Gastroesophageal sphincter (tissue), 4 donors: Measurements from ENCODE around the gene DNAJC7. TPM values are rescaled to one million over a fixed set of nuclear protein-coding genes. Genes with fewer than 3 reads are reported as not detected.

Experiments used
- ATAC-seq: fragments of 150-250 bp; one replicate; pipeline ENCODE4 v1.9.1; 2016; ENCODE audit warnings: mild to moderate bottlenecking, moderate library complexity
- H3K27ac ChIP-seq, 4 donors: fragments of 200-600 bp; sonication (generic) in 3 of 4; 1 replicate in 3 of 4; 2 replicates in 1 of 4; pipeline ENCODE4 v1.5.1; 2016 to 2019
- H3K27me3 ChIP-seq: fragments of 200-600 bp; sonication (generic); one replicate; pipeline ENCODE4 v1.5.1; 2019
- H3K36me3 ChIP-seq, 2 donors: fragments of 200-600 bp; sonication (generic); one replicate each; pipeline ENCODE4 v1.5.1; 2019; ENCODE audit warnings: control low read depth in 1 of 2
- H3K4me1 ChIP-seq, 3 donors: fragments of 200-600 bp; sonication (generic); 1 replicate in 2 of 3; 2 replicates in 1 of 3; pipeline ENCODE4 v1.5.1; 2016 to 2019; ENCODE audit warnings: control low read depth in 2 of 3
- H3K4me3 ChIP-seq, 2 donors: fragments of 200-600 bp; sonication (generic); one replicate each; pipeline ENCODE4 v1.5.1; 2019; ENCODE audit warnings: mild to moderate bottlenecking in 1 of 2, moderate library complexity in 1 of 2
- H3K9me3 ChIP-seq, 3 donors: fragments of 200-600 bp; sonication (generic); one replicate each; pipeline ENCODE4 v1.5.1; 2017 to 2019; ENCODE audit warnings: control low read depth in 2 of 3
- EP300 ChIP-seq: sonication (generic); formaldehyde crosslinking; IDR thresholded peaks from one replicate; pipeline ENCODE4 v1.6.1; 2017; ENCODE audit warnings: antibody characterized with exemption, mild to moderate bottlenecking
- POLR2A ChIP-seq, 2 donors: fragments of 450-650 bp; IDR thresholded peaks; one replicate each; pipeline ENCODE4 v1.6.1; 2017; ENCODE audit warnings: antibody characterized with exemption in 2 of 2, mild to moderate bottlenecking in 2 of 2, moderate library complexity in 1 of 2
- POLR2AphosphoS5 ChIP-seq: sonication (generic); formaldehyde crosslinking; IDR thresholded peaks from one replicate; pipeline ENCODE4 v1.6.1; 2017; ENCODE audit warnings: antibody characterized with exemption
- WGBS, 2 donors: methylation state at CpG; one replicate each; pipeline ENCODE4 v1.1.5; 2018; ENCODE audit warnings: low coverage in 1 of 2; 5-methylcytosine and 5-hydroxymethylcytosine counted together
- total RNA-seq, 4 donors: library from RNA; depleted of rRNA; stranded (reverse); fragments of >200 nt; gene quantifications; one replicate each; pipeline ENCODE4 v1.1.0, GENCODE V29; 2016
- TF ChIP-seq, protein P1 (sequence below), 4 experiments: fragments of 200-600 bp in 2 of 4; fragments of 450-650 bp in 2 of 4; sonication (generic) in 1 of 4; IDR thresholded peaks; one replicate each; pipeline ENCODE4 v1.5.1; 2017 to 2019; ENCODE audit warnings: antibody characterized with exemption in 4 of 4, mild to moderate bottlenecking in 2 of 4, moderate library complexity in 2 of 4

Gene DNAJC7
- total RNA-seq, 4 donors from 2014 or later = 41.9 to 59.6 (median 54.4) TPM

DNA sequence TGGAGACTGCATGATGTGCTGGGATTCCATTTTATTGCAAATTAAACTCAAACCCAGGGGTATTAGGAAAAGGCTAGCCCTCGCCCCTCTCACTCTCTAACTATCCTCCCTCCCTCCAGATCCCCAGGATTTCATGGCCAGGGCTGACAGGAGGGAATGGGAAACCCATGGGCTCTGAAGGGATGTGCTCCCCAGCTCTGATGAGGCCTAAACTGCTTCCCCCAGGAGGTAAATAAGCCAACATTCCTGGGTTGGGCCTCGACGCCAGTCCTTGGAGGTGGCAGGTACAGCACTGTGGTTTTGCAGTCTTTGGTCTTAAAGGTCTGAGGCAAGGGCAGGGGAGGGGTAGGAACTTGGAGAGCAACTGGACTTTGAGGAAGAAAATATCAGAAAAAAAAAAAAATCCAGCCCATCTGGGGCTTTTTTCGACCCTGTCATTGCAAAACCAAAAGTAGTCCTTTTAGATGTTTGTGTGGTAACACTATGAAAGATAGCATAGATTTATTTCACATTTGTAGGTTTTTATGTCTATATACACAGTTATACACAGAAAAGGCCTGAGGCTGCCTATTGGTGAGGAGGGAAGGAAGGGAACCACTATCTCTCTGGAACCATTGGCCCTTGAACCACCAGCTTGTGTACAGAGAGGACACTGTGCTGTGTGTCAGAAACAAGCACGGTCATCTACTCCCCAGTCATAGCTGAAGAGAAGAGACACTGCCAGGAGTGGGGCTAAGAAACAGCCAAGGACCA is 21.2 kb upstream of the DNAJC7 start:
- ATAC-seq = no peak
- Histone ChIP-seq H3K36me3 (no peaks in the 10 kb centered on the region), H3K27me3 (peaks cover 53% of the 10 kb centered on the region), H3K27ac (no peak overlapping the region), H3K4me1 (peaks cover 0 to 6% (median 0%) of the 10 kb centered on the region in 3 donors), H3K9me3 (no peaks in the 10 kb centered on the region), H3K4me3 (no peak overlapping the region)
- TF ChIP-seq EP300 (no peak), POLR2AphosphoS5 (no peak), POLR2A (IDR thresholded peaks at IDR 0.05) (no peak)
- WGBS, 2 donors = 83 to 100% methylated on average over 1 to 2 of the region's 5 CpGs

DNA sequence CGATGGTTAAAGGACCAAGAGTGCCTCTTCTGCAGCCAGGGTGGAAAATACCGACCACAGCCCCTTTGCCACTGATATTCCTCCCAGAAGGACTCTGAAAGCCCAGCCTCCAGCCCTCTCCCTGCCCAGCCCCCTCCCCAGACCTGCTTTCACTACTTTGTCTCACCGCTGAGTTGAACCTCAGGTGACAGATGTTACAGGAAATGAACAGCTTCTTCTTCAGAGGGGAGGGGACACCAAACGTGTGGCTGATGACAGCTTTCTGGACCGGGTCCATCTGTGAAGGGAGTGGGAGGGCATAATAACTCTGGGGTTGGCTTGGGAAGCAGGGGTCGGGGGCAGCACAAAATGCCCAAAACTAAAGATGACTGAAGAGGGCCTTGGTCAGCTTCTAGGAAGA is 16.8 kb upstream of the DNAJC7 start:
- no peak for ATAC-seq
- Histone ChIP-seq H3K4me1 (no peaks in the 10 kb centered on the region), H3K27ac (no peak overlapping the region), H3K9me3 (no peaks in the 10 kb centered on the region), H3K4me3 (no peak overlapping the region), H3K27me3 (peaks cover 65% of the 10 kb centered on the region), H3K36me3 (no peaks in the 10 kb centered on the region)
- TF ChIP-seq EP300 (no peak), POLR2A (IDR thresholded peaks at IDR 0.05) (no peak), POLR2AphosphoS5 (no peak)
- TF ChIP-seq, protein P1, sequence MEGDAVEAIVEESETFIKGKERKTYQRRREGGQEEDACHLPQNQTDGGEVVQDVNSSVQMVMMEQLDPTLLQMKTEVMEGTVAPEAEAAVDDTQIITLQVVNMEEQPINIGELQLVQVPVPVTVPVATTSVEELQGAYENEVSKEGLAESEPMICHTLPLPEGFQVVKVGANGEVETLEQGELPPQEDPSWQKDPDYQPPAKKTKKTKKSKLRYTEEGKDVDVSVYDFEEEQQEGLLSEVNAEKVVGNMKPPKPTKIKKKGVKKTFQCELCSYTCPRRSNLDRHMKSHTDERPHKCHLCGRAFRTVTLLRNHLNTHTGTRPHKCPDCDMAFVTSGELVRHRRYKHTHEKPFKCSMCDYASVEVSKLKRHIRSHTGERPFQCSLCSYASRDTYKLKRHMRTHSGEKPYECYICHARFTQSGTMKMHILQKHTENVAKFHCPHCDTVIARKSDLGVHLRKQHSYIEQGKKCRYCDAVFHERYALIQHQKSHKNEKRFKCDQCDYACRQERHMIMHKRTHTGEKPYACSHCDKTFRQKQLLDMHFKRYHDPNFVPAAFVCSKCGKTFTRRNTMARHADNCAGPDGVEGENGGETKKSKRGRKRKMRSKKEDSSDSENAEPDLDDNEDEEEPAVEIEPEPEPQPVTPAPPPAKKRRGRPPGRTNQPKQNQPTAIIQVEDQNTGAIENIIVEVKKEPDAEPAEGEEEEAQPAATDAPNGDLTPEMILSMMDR (IDR thresholded peaks at IDR 0.05) = no peak
- 0 to 20% methylated on average over 1 to 3 of the region's 6 CpGs for WGBS, 2 donors

DNA sequence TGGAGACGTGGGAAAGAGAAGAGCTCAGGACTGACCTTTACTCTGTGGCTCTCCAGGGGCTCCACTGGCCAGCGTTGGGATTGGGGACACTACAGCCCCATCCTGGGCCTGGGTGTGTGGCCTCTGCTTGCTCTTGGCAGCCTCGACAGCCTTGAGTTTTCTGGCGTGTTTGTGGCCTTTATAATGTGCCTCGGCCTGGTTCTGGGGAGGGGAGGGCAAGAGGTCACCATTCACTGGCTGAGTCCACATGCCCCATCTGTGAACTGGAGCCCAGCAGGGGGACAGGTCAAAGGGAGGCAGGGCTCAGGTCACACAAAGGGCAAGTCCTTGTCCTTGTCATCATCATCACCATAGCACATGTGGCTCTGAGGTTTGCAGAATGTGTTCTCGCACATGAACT is 14.3 kb upstream of the DNAJC7 start:
- Histone ChIP-seq H3K4me3 (no peak overlapping the region), H3K9me3 (no peaks in the 10 kb centered on the region), H3K36me3 (no peaks in the 10 kb centered on the region), H3K27ac (no peak overlapping the region), H3K4me1 (no peaks in the 10 kb centered on the region), H3K27me3 (peaks cover 66% of the 10 kb centered on the region)
- no peak for ATAC-seq
- 40 to 58% methylated on average over 3 to 5 of the region's 6 CpGs for WGBS, 2 donors
- TF ChIP-seq EP300 (no peak), POLR2A (IDR thresholded peaks at IDR 0.05) (no peak), POLR2AphosphoS5 (no peak)
- TF ChIP-seq, protein P1 (IDR thresholded peaks at IDR 0.05) = no peak

DNA sequence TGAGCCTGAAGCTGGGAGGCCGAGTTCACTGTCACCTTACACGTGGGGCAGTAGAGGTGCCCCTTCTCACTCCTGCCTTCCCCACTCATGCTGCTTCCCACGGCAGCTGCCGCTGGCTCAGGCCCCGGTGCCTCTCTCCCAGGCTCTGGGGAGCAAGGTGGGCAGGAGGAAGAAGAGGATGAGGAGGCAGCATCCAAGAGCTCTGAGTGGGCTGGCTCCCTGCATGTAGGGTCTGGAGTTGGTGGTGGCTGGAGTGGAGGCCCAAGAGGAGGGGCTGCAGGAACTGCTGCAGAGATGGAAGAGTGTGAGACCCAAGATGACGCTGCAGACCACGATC is 11.5 kb upstream of the DNAJC7 start:
- 63% methylated on average over 2 of the region's 7 CpGs; no CpG with 5 or more reads in 1 of the 2 donors for WGBS, 2 donors
- Histone ChIP-seq H3K4me3 (no peak overlapping the region), H3K27me3 (peaks cover 52% of the 10 kb centered on the region), H3K9me3 (no peaks in the 10 kb centered on the region), H3K27ac (no peak overlapping the region), H3K36me3 (peaks cover 0 to 8% of the 10 kb centered on the region in 2 donors), H3K4me1 (peaks cover 0 to 18% (median 11%) of the 10 kb centered on the region in 3 donors)
- no peak for ATAC-seq
- no peak for TF ChIP-seq POLR2AphosphoS5
- TF ChIP-seq EP300 = no peak
- TF ChIP-seq POLR2A (IDR thresholded peaks at IDR 0.05) = no peak
- TF ChIP-seq, protein P1 (IDR thresholded peaks at IDR 0.05) = no peak

DNA sequence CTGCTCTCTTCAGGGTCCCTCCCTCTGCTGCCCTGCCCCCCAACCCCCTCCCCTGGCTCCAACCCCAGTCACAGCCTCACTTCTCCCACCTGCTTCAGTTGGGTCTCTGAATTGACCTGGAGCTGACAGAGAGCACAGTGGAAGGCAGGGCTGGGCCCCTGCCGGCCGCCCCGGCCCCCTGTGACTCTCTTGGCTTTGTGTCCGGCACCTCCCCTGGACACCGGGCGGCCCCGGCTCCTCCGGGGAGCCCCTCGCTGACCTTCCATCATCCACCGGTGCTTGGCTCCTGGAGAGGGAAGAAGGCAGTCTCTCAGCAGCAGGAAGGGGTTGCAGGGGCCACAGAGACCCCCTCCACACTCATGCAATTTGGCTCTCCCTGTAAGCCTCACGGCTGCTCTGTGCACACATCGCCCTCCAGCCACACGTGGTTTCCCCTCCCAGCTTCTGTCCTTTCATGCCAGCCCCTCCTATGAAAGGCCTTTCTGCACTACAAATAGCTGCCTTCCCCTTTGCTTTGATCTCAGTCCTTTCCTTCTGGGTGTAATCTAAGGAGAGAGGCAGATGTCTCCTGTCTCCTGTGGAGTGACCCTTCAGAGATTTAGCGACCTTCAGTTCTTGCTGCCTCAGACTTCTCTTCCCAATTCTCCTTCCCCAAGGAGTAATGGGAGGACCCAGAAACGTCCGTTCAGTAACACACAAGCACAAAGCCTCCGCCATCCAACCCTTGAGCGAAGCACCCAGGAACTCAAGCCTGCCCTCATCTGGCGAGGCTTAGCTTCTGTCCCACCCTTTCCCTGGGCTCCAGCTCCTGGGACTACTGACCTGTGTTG is 10.9 kb upstream of the DNAJC7 start:
- 28 to 46% methylated on average over 3 to 8 of the region's 19 CpGs for WGBS, 2 donors
- TF ChIP-seq POLR2A (IDR thresholded peaks at IDR 0.05) = no peak
- Histone ChIP-seq H3K9me3 (no peaks in the 10 kb centered on the region), H3K4me3 (no peak overlapping the region), H3K27ac (no peak overlapping the region), H3K36me3 (peaks cover 0 to 14% of the 10 kb centered on the region in 2 donors), H3K27me3 (peaks cover 47% of the 10 kb centered on the region), H3K4me1 (peaks cover 0 to 18% (median 11%) of the 10 kb centered on the region in 3 donors)
- ATAC-seq = no peak
